HepG2 (cell line): Measurements from ENCODE around the gene SIK3. TPM values are rescaled to one million over a fixed set of nuclear protein-coding genes. Genes with fewer than 3 reads are reported as not detected.

Experiments used
- CBX2 ChIP-seq, 2 experiments: fragments of 200-600 bp in 1 of 2; sonication (generic); formaldehyde crosslinking in 1 of 2; IDR thresholded peaks; 2 replicates each; pipeline versions ENCODE4 v1.7.0 to v1.8.1; 2018 to 2022; ENCODE audit warnings: low read depth in 2 of 2, low read length in 1 of 2, mild to moderate bottlenecking in 1 of 2, missing genetic modification reagents in 1 of 2
- CERS6 ChIP-seq: sonication (generic); formaldehyde crosslinking; IDR thresholded peaks from 2 replicates; pipeline ENCODE4 v1.5.0; 2020; ENCODE audit warnings: missing genetic modification reagents
- FLYWCH1 ChIP-seq: sonication (generic); formaldehyde crosslinking; IDR thresholded peaks from 2 replicates; pipeline ENCODE4 v1.8.1; 2023; ENCODE audit warnings: mild to moderate bottlenecking, missing genetic modification reagents
- HNRNPL ChIP-seq: fragments of 200-400 bp; formaldehyde crosslinking; IDR thresholded peaks from 2 replicates; pipeline ENCODE4 v1.6.1; 2017; ENCODE audit warnings: mild to moderate bottlenecking, low read depth, low read length
- KDM2A ChIP-seq: sonication (generic); formaldehyde crosslinking; IDR thresholded peaks from 2 replicates; pipeline ENCODE4 v1.4.0; 2020; ENCODE audit warnings: low read depth, missing genetic modification reagents, borderline replicate concordance
- MXI1 ChIP-seq: IDR thresholded peaks from 3 replicates; pipeline ENCODE4 v1.6.1; 2012; ENCODE audit warnings: low read depth, low read length, inconsistent platforms, borderline replicate concordance
- PAXIP1 ChIP-seq: sonication (generic); formaldehyde crosslinking; conservative IDR thresholded peaks from 2 replicates; pipeline ENCODE4 v1.4.0; 2020; ENCODE audit warnings: mild to moderate bottlenecking, missing genetic modification reagents, moderate library complexity
- POLR2A ChIP-seq, 2 experiments: IDR thresholded peaks; 2 replicates each; pipeline ENCODE4 v1.6.1; 2011; ENCODE audit warnings: low read depth in 2 of 2, low read length in 2 of 2, mild to moderate bottlenecking in 1 of 2, moderate library complexity in 1 of 2; ENCODE audit not compliant: insufficient read depth in 1 of 2
- RARA ChIP-seq: IDR thresholded peaks from 2 replicates; pipeline ENCODE4 v1.6.1; 2016; ENCODE audit warnings: missing genetic modification reagents, missing compliant biosample characterization
- RBM39 ChIP-seq: fragments of 200-400 bp; formaldehyde crosslinking; IDR thresholded peaks from one replicate; pipeline ENCODE4 v1.6.1; 2018; ENCODE audit warnings: antibody characterized with exemption, mild to moderate bottlenecking, low read depth, low read length; ENCODE audit not compliant: poor library complexity, severe bottlenecking
- SRSF1 ChIP-seq: fragments of 200-400 bp; formaldehyde crosslinking; optimal IDR thresholded peaks from 2 replicates; pipeline ENCODE3; 2017; ENCODE audit warnings: mild to moderate bottlenecking, low read depth, low read length, moderate library complexity
- UBTF ChIP-seq: sonication (generic); formaldehyde crosslinking; IDR thresholded peaks from 2 replicates; pipeline ENCODE4 v1.4.0; 2020; ENCODE audit warnings: mild to moderate bottlenecking, missing genetic modification reagents
- ZBTB7A ChIP-seq: sonication (generic); formaldehyde crosslinking; IDR thresholded peaks from 2 replicates; pipeline ENCODE4 v1.8.0; 2022; ENCODE audit warnings: mild to moderate bottlenecking, missing genetic modification reagents
- ZMAT5 ChIP-seq: sonication (generic); formaldehyde crosslinking; IDR thresholded peaks from 2 replicates; pipeline ENCODE4 v1.5.0; 2020; ENCODE audit warnings: mild to moderate bottlenecking, low read depth, missing genetic modification reagents, borderline replicate concordance
- ZNF124 ChIP-seq: sonication (generic); formaldehyde crosslinking; IDR thresholded peaks from 2 replicates; pipeline ENCODE4 v1.4.0; 2020; ENCODE audit warnings: missing genetic modification reagents
- ZNF18 ChIP-seq: sonication (generic); formaldehyde crosslinking; IDR thresholded peaks from 2 replicates; pipeline ENCODE4 v1.8.0; 2022; ENCODE audit warnings: mild to moderate bottlenecking, missing genetic modification reagents; ENCODE audit not compliant: insufficient replicate concordance
- ZNF337 ChIP-seq: sonication (generic); formaldehyde crosslinking; IDR thresholded peaks from 2 replicates; pipeline ENCODE4 v1.5.1; 2020; ENCODE audit warnings: missing genetic modification reagents, low read depth, mild to moderate bottlenecking, borderline replicate concordance
- ZNF589 ChIP-seq: sonication (generic); formaldehyde crosslinking; conservative IDR thresholded peaks from 2 replicates; pipeline ENCODE4 v1.8.0; 2022; ENCODE audit warnings: mild to moderate bottlenecking, moderate library complexity, missing genetic modification reagents
- ZNF773 ChIP-seq: sonication (generic); formaldehyde crosslinking; IDR thresholded peaks from 2 replicates; pipeline ENCODE4 v1.4.0; 2020; ENCODE audit warnings: missing genetic modification reagents, borderline replicate concordance
- polyA plus RNA-seq, 8 experiments: library from polyadenylated mRNA; depleted of rRNA in 3 of 8; stranded (reverse) in 7 of 8; unstranded in 1 of 8; fragments of >200 nt; fragmentation: Illumina TruSeq in 4 of 8; extraction: Trizol in 4 of 8; gene quantifications; 2 replicates each; pipeline versions ENCODE4 v1.2.1 to v1.2.3, GENCODE V29; 2011 to 2016; ENCODE audit warnings: low read depth in 4 of 8, missing spikeins in 1 of 8, mixed read lengths in 1 of 8; ENCODE audit not compliant: insufficient read depth in 1 of 8
- total RNA-seq, 5 experiments: library from RNA; depleted of rRNA; stranded (reverse); fragments of >200 nt; fragmentation: Illumina TruSeq; extraction: Trizol; gene quantifications; 2 replicates each; pipeline ENCODE4 v1.2.3, GENCODE V29; 2016; ENCODE audit warnings: low read depth in 1 of 5

The SIK3 gene
- total and polyA plus RNA-seq, 2 of the 13 experiments (the other 11 are each of a cell fraction or from before 2014, with no cell fraction given), result 5.7 to 9.8 TPM

- TF ChIP-seq ZMAT5 (CRISPR knock-in tag) (no peak), ZNF773 (CRISPR knock-in tag) (no peak), ZNF18 (peak; percentile 14), RARA (CRISPR knock-in tag) (peak; percentile 82), KDM2A (CRISPR knock-in tag) (no peak), HNRNPL (no peak), CERS6 (CRISPR knock-in tag) (no peak), ZNF124 (CRISPR knock-in tag) (no peak), CBX2 (IDR thresholded peaks at IDR 0.05; ENCODE audit: low read depth, low read length) (no peak), CBX2 (CRISPR knock-in tag; IDR thresholded peaks at IDR 0.05; ENCODE audit: low read depth) (no peak), MXI1 (peak; percentile 25; the same call in 1 of the 3 replicates), POLR2A (IDR thresholded peaks at IDR 0.05; ENCODE audit: insufficient read depth in 1 of 2, low read depth in 2 of 2, low read length in 2 of 2) (0 out of 4 replicates have a peak, but pooled peaks of 1 of the 2 experiments have one; percentile 20), ZNF589 (no peak), PAXIP1 (CRISPR knock-in tag) (peak; percentile 73; the same call in 1 of the 2 replicates), ZNF337 (CRISPR knock-in tag) (no peak), UBTF (CRISPR knock-in tag) (no peak), ZBTB7A (CRISPR knock-in tag) (no peak), SRSF1 (no peak), FLYWCH1 (CRISPR knock-in tag) (no peak), RBM39 (no peak)
Observed at GRCh38 chr11:117095284-117096161, 2.7 kb downstream of the SIK3 start (continued).
